ENCODE data around the gene RANBP3L.

Gene RANBP3L

GRCh38 chr5:36232533-36232932, 69.2 kb downstream of the RANBP3L start:
- TF ChIP-seq, protein P1, sequence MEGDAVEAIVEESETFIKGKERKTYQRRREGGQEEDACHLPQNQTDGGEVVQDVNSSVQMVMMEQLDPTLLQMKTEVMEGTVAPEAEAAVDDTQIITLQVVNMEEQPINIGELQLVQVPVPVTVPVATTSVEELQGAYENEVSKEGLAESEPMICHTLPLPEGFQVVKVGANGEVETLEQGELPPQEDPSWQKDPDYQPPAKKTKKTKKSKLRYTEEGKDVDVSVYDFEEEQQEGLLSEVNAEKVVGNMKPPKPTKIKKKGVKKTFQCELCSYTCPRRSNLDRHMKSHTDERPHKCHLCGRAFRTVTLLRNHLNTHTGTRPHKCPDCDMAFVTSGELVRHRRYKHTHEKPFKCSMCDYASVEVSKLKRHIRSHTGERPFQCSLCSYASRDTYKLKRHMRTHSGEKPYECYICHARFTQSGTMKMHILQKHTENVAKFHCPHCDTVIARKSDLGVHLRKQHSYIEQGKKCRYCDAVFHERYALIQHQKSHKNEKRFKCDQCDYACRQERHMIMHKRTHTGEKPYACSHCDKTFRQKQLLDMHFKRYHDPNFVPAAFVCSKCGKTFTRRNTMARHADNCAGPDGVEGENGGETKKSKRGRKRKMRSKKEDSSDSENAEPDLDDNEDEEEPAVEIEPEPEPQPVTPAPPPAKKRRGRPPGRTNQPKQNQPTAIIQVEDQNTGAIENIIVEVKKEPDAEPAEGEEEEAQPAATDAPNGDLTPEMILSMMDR (IDR thresholded peaks at IDR 0.05; ENCODE audit: low read depth, low read length) = no peak
- H3K4me3 ChIP-seq (ENCODE audit: low read depth, low read length) = no peak overlapping the region

- H3K4me3 ChIP-seq (ENCODE audit: low read depth, low read length) = no peak overlapping the region
- TF ChIP-seq, protein P1 (IDR thresholded peaks at IDR 0.05; ENCODE audit: low read depth, low read length) = no peak
These were observed 71.4 kb downstream of the RANBP3L start for GRCh38 chr5:36230151-36230790.

DNA sequence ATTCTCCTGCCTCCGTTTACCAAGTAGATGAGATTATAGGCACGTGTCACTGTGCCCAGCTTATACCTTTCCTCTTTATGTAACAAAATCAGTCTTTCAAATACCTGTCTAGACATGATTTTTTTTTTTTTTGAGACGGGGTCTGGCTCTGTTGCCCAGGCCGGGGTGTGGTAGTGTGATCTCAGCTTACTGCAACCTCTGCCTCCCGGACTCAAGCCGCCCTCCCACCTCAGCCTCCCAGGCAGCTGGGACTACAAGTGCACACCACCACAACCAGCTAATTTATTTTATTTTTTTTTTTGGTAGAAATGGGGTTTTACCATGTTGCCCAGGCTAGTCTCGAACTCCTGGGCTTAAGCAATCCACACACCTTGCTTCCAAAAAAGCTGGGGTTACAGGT, 73.2 kb downstream of the RANBP3L start:
- H3K4me3 ChIP-seq (ENCODE audit: low read depth, low read length) = no peak overlapping the region
- TF ChIP-seq, protein P1 (IDR thresholded peaks at IDR 0.05; ENCODE audit: low read depth, low read length) = no peak

DNA sequence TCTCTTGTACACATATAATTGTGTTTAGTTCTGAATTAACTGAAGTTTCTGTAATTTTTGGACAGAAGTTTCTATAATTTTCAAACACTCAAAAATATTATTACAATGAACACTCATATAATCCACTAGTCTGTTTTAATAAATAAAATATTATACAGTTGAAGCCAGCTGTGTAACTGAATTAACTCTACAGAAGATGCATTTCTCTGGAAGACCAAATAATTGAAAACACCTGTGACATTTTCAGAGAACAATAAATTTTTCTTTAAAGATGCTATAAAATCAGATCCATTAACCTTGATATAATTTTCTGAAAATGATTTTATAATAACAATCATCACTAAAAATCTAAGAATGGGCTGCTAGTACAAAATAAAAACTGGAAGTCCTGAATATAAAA, 74.7 kb downstream of the RANBP3L start:
- TF ChIP-seq, protein P1 (IDR thresholded peaks at IDR 0.05; ENCODE audit: low read depth, low read length) = no peak
- H3K4me3 ChIP-seq (ENCODE audit: low read depth, low read length) = no peak overlapping the region

DNA sequence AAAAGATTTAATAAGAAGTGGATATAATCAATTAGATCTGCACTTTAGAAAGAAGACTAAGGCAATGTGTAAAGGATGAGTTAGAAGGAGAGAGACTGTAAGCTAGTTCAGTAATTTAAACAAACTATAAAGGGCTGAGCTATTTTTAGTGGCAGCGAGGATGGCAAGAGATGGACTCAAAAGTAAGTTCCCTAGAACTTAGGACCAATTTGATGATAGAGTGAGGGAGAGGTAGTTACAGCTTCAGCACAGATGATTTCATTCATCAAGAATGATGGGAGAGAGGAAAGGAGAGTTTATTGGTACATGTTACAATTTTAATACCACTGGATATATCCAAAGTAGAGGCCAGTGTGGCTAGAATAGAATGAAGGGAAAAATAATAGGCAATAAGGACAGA, 79.1 kb downstream of the RANBP3L start:
- no peak overlapping the region for H3K4me3 ChIP-seq (ENCODE audit: low read depth, low read length)
- TF ChIP-seq, protein P1 (IDR thresholded peaks at IDR 0.05; ENCODE audit: low read depth, low read length) = no peak

GRCh38 chr5:36217988-36218387, 83.7 kb downstream of the RANBP3L start:
- TF ChIP-seq, protein P1 (IDR thresholded peaks at IDR 0.05; ENCODE audit: low read depth, low read length) = no peak
- H3K4me3 ChIP-seq (ENCODE audit: low read depth, low read length) = no peak overlapping the region

DNA sequence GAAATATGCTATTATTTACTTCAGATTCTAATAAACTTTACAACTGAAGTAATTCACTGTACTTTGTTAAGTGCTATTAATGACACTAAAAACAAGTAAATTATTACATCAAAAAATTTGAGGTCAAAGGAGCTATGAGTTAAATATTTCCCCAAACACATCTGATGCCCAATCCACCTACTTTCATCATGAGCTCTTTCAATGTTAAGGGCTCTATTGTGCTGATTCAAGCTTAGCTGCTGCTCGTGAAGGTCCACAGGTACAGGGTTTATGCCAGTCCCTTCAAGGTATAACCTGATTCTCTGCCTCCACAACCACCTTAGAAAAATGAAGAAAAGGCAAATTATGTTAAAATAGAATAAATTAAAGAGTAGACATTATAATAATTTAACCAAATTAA, 84.1 kb downstream of the RANBP3L start:
- no peak overlapping the region for H3K4me3 ChIP-seq (ENCODE audit: low read depth, low read length)
- TF ChIP-seq, protein P1 (IDR thresholded peaks at IDR 0.05; ENCODE audit: low read depth, low read length) = no peak
